GM12878 (cell line): ENCODE measurements around the gene TRNT1.

Experiments
- CBX3 ChIP-seq: fragments of 200-600 bp; sonication (generic); IDR thresholded peaks from 2 replicates; pipeline ENCODE4 v1.6.1; 2016; ENCODE audit warnings: low read depth, borderline replicate concordance
- CTCF ChIP-seq, 3 experiments: IDR thresholded peaks in 2 of 3; conservative IDR thresholded peaks in 1 of 3; 2 replicates each; pipeline ENCODE4 v1.5.1; 2011; ENCODE audit warnings: low read depth in 3 of 3, low read length in 3 of 3, mild to moderate bottlenecking in 3 of 3, control low read depth in 2 of 3, moderate library complexity in 2 of 3, inconsistent platforms in 1 of 3, mixed read lengths in 1 of 3; ENCODE audit not compliant: control insufficient read depth in 2 of 3, insufficient read depth in 1 of 3; ENCODE audit errors: extremely low read depth in 1 of 3
- EP300 ChIP-seq, 2 experiments: fragments of 150-350 bp in 1 of 2; IDR thresholded peaks; 2 replicates each; pipeline ENCODE4 v1.6.1; 2011 to 2012; ENCODE audit warnings: low read depth in 2 of 2, low read length in 2 of 2, borderline replicate concordance in 1 of 2, improper control_type of control experiment in 1 of 2, inconsistent platforms in 1 of 2; ENCODE audit not compliant: control insufficient read depth in 1 of 2
- EZH2 ChIP-seq: IDR thresholded peaks from 2 replicates; pipeline ENCODE4 v1.6.1; 2012; ENCODE audit warnings: low read depth, mild to moderate bottlenecking, control low read depth, inconsistent platforms, low read length, borderline replicate concordance; ENCODE audit not compliant: control insufficient read depth
- GABPA ChIP-seq: IDR thresholded peaks from 2 replicates; pipeline ENCODE4 v1.6.1; 2014; ENCODE audit warnings: antibody characterized with exemption, low read depth, mild to moderate bottlenecking, inconsistent platforms
- LARP7 ChIP-seq: fragments of 450-650 bp; IDR thresholded peaks from 2 replicates; pipeline ENCODE4 v1.6.1; 2017; ENCODE audit warnings: mild to moderate bottlenecking

GRCh38 chr3:3126477-3127431 lies at the start of gene TRNT1:
- TF ChIP-seq CTCF (IDR thresholded peaks at IDR 0.05 in 2 of 3, conservative IDR thresholded peaks at IDR 0.05 in 1 of 3; ENCODE audit: control insufficient read depth in 2 of 3, extremely low read depth in 1 of 3, insufficient read depth in 1 of 3, low read depth in 3 of 3, low read length in 3 of 3) (no peak), LARP7 (peak; percentile 85), EP300 (IDR thresholded peaks at IDR 0.05; ENCODE audit: borderline replicate concordance in 1 of 2, control insufficient read depth in 1 of 2, low read depth in 2 of 2, low read length in 2 of 2) (no peak), CBX3 (no peak), EZH2 (no peak), GABPA (peak; percentile 46; the same call in 1 of the 2 replicates)
